Neural cell (in vitro differentiated cells): ENCODE results near the gene MBD3.

Experiments used
- CTCF ChIP-seq: fragments of 450-650 bp; IDR thresholded peaks from 2 replicates; pipeline ENCODE4 v1.5.1; 2014; ENCODE audit warnings: antibody characterized with exemption, mild to moderate bottlenecking, moderate library complexity; ENCODE audit not compliant: poor library complexity, severe bottlenecking
- POLR2AphosphoS5 ChIP-seq: IDR thresholded peaks from 2 replicates; pipeline ENCODE4 v1.6.1; 2012
- TAF1 ChIP-seq: IDR thresholded peaks from 2 replicates; pipeline ENCODE4 v1.6.1; 2012; ENCODE audit warnings: low read depth

GRCh38 chr19:1632462-1633268, 40.0 kb upstream of the MBD3 start:
- TF ChIP-seq TAF1: no peak
- TF ChIP-seq POLR2AphosphoS5: no peak
- TF ChIP-seq CTCF: no peak
